ENCODE measurements around the gene ZFAND3. TPM values are rescaled to one million over a fixed set of nuclear protein-coding genes. Genes with fewer than 3 reads are reported as not detected.

The ZFAND3 gene
- total RNA-seq, 1 donor from 2014 or later: 31.2 TPM

DNA sequence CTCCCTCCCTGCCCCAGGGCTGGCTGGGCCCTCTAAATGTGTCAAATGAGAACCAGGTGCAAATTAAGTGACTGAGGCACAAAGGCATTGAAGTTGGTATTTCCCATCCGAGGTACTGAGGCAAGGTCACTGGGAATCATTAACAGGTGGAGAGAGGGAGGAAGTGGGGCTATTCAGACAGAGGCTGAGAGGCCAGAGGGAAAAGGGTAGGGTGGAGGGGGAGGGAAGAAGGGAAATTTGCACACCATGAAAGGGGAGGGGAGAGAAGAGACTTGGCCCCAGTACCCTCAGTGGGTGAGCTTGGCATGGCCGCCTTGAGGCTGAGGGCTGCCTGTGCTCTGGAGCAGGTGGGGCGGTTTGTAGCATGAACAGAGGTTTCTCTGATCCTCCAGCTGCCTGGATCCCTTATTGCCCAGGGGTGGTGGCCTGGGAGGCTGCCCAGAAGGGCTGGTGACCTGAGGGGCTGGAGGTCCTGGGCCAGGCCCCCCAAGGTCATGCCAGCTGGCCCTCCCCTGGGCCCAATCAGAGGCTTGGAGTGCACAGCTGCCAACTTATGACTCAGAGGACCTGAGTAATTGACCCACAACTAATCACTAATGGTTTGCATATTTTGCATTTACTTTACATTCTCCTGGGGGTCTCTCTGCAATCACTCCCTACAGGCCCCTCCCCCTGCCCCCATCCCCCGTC, 40.3 kb upstream of the ZFAND3 start:
- Histone ChIP-seq H3K4me1 (peaks cover 15% of the 10 kb centered on the region), H3K4me3 (no peak overlapping the region), H3K36me3 (no peaks in the 10 kb centered on the region), H3K9me3 (no peaks in the 10 kb centered on the region), H3K27ac (no peak overlapping the region), H3K27me3 (no peaks in the 10 kb centered on the region)
- no peak for DNase-seq (ENCODE audit: extremely low spot score in 2 of 2)
- TF ChIP-seq POLR2AphosphoS5 (IDR thresholded peaks at IDR 0.05; ENCODE audit: insufficient read depth in 1 of 2, low read depth in 1 of 2) (no peak), CTCF (IDR thresholded peaks at IDR 0.05) (no peak), POLR2A (IDR thresholded peaks at IDR 0.05) (no peak)
- intact Hi-C loops (cut with DNase I): no loop called here

GRCh38 chr6:37779902-37780628, 39.5 kb upstream of the ZFAND3 start:
- TF ChIP-seq POLR2A (IDR thresholded peaks at IDR 0.05): no peak
- Histone ChIP-seq H3K9me3 (no peaks in the 10 kb centered on the region), H3K36me3 (no peaks in the 10 kb centered on the region), H3K27ac (no peak overlapping the region), H3K4me1 (peaks cover 20% of the 10 kb centered on the region), H3K27me3 (no peaks in the 10 kb centered on the region), H3K4me3 (no peak overlapping the region)
- intact Hi-C loops (cut with DNase I): no loop called here
- DNase-seq (ENCODE audit: extremely low spot score in 2 of 2): no peak

GRCh38 chr6:37781788-37782187, 37.7 kb upstream of the ZFAND3 start:
- DNase-seq (ENCODE audit: extremely low spot score in 2 of 2): no peak
- no peak overlapping the region for H3K4me3 ChIP-seq
- no peaks in the 10 kb centered on the region for H3K9me3 ChIP-seq
- no peaks in the 10 kb centered on the region for H3K27me3 ChIP-seq
- H3K36me3 ChIP-seq: no peaks in the 10 kb centered on the region
- no peak overlapping the region for H3K27ac ChIP-seq
- intact Hi-C loops (cut with DNase I): no loop called here
- H3K4me1 ChIP-seq: peaks cover 20% of the 10 kb centered on the region
- no peak for TF ChIP-seq CTCF (IDR thresholded peaks at IDR 0.05)
- TF ChIP-seq POLR2A (IDR thresholded peaks at IDR 0.05): no peak
- TF ChIP-seq POLR2AphosphoS5 (IDR thresholded peaks at IDR 0.05; ENCODE audit: insufficient read depth in 1 of 2, low read depth in 1 of 2): no peak

DNA sequence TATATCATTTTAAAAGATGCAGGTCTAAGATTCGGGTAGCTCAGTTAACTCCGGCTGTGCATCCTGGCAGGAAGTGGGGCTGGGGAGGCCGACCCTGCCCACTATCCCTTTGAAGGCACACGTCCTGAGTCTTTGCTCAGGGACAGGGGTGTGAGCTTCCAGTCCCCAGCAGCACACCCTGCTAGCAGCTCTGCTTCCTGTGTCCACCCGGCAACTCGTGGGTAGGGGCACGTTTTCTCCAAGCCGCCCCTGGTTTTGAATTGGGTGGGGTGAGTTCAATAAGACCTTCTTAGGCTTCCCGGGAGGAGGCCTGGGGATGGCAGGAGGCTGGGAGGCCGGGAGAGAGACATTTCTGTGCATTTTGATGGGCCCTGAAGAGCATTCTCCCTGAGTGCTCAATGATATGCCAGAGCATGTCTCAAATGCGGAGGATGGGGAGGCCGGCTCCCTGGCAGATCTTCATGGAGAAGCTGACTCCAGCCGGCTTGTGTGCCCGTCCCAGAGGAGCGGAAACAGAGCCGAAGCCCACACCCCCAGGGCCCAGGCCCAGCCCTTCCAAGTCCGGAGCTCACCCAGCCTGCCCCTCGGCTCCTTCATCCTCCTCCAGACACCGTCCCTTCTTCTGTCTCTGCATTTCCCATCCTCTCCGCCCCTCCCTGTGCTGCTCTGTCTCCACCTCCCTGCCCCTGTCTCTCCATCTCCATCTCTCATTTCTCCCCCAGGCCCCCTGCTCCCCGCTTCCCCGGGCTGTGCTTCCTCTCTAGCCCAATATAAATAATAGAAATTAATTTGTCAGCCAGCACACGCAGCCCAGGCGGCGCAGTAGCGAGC, 36.3 kb upstream of the ZFAND3 start:
- Histone ChIP-seq H3K36me3 (no peaks in the 10 kb centered on the region), H3K4me1 (peaks cover 20% of the 10 kb centered on the region), H3K4me3 (peak overlapping the region; percentile 45 to 50), H3K27me3 (no peaks in the 10 kb centered on the region), H3K27ac (peak overlapping the region; percentile 43), H3K9me3 (no peaks in the 10 kb centered on the region)
- intact Hi-C loops (cut with DNase I): no loop called here
- no peak for DNase-seq (ENCODE audit: extremely low spot score in 2 of 2)
- TF ChIP-seq POLR2A (IDR thresholded peaks at IDR 0.05) (no peak), POLR2AphosphoS5 (IDR thresholded peaks at IDR 0.05; ENCODE audit: insufficient read depth in 1 of 2, low read depth in 1 of 2) (no peak), CTCF (IDR thresholded peaks at IDR 0.05) (no peak)

DNA sequence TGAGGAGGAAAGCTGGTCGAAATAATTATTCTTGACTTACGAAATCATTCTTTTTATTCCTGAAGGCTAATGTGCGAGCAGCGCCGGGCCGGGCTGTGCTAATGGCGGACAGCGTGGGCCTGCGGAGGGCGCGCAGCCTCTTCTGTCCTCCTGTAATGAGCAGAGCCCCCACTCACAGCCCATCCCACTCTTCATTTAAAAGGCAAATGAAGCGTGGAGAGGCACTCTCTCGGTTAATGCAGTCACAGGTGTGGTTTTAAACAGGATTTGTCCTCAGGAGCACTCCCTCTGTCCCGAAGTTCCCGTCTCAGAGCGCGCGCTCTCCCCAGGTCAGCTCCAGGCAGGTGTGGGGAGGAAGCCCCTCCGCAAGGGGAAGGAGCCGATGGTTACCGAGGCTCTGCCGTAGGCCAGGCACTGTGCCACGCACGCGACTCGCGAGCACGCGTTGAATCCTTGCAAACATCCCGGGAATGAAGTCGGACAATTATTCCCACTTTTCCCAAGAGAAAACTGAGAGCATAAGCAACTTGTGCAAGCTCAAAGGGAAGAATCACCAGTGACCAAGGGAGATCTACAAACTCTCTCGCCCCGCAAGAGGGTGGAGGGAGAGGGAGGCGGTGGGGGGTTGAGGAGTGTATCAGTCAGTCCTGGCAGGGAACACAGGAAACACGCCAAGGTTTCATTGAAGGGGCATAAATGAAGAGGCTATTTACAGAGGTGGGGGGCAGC, 35.5 kb upstream of the ZFAND3 start:
- Histone ChIP-seq H3K27ac (peak overlapping the region; percentile 43), H3K4me3 (peak overlapping the region; percentile 45 to 50), H3K9me3 (no peaks in the 10 kb centered on the region), H3K27me3 (no peaks in the 10 kb centered on the region), H3K4me1 (peaks cover 20% of the 10 kb centered on the region), H3K36me3 (no peaks in the 10 kb centered on the region)
- peak in 1 of 3 experiments; percentile 17 for TF ChIP-seq CTCF (IDR thresholded peaks at IDR 0.05)
- no peak for TF ChIP-seq POLR2A (IDR thresholded peaks at IDR 0.05)
- peak in 1 of 2 donors; percentile 45 for TF ChIP-seq POLR2AphosphoS5 (IDR thresholded peaks at IDR 0.05; ENCODE audit: insufficient read depth in 1 of 2, low read depth in 1 of 2)
- no peak for DNase-seq (ENCODE audit: extremely low spot score in 2 of 2)
- intact Hi-C loops (cut with DNase I): no loop called here
